Kidney (tissue), 14 donors: ENCODE measurements around the gene LAMA5. TPM values are rescaled to one million over a fixed set of nuclear protein-coding genes. Genes with fewer than 3 reads are reported as not detected.

ENCODE experiments used
- DNase-seq, 5 donors: peaks; one replicate each; pipeline ENCODE4 v3.0.0-alpha.2; 2013 to 2020
- FAIRE-seq: peaks from 2 replicates; lab custom pipeline; 2012; peaks lifted over from hg19 to GRCh38; lab: Jason Lieb, UNC
- H3K27ac ChIP-seq, 2 donors: one replicate each; pipeline ENCODE4 v1.7.0; 2013; ENCODE audit warnings: low read depth in 2 of 2, low read length in 2 of 2, inconsistent platforms in 1 of 2
- H3K27me3 ChIP-seq: one replicate; pipeline ENCODE4 v1.7.1; 2013; ENCODE audit warnings: low read length, inconsistent platforms; ENCODE audit not compliant: control insufficient read depth, insufficient read depth
- H3K36me3 ChIP-seq, 3 donors: one replicate each; pipeline versions ENCODE4 v1.7.0 to v1.7.1; 2013; ENCODE audit warnings: low read length in 3 of 3, control low read depth in 1 of 3, inconsistent platforms in 1 of 3; ENCODE audit not compliant: insufficient read depth in 3 of 3, control insufficient read depth in 2 of 3
- H3K4me1 ChIP-seq, 3 donors: one replicate each; pipeline versions ENCODE4 v1.7.0 to v1.7.1; 2013; ENCODE audit warnings: low read length in 3 of 3, inconsistent platforms in 1 of 3, low read depth in 1 of 3; ENCODE audit not compliant: control insufficient read depth in 2 of 3, insufficient read depth in 2 of 3
- H3K4me3 ChIP-seq, 3 donors: one replicate each; pipeline versions ENCODE4 v1.7.0 to v1.8.1; 2013; ENCODE audit warnings: low read length in 3 of 3, control low read depth in 1 of 3, inconsistent platforms in 1 of 3
- H3K9ac ChIP-seq, 3 donors: one replicate each; pipeline versions ENCODE4 v1.7.0 to v1.7.1; 2013; ENCODE audit warnings: low read length in 3 of 3, control low read depth in 1 of 3, inconsistent platforms in 1 of 3
- H3K9me3 ChIP-seq, 3 donors: one replicate each; pipeline versions ENCODE4 v1.7.0 to v1.7.1; 2013; ENCODE audit warnings: low read length in 3 of 3, control low read depth in 1 of 3, inconsistent platforms in 1 of 3; ENCODE audit not compliant: control insufficient read depth in 2 of 3, insufficient read depth in 1 of 3
- CTCF ChIP-seq: IDR thresholded peaks from 3 replicates; pipeline ENCODE4 v1.5.1; 2012; ENCODE audit warnings: mild to moderate bottlenecking, moderate library complexity, borderline replicate concordance; ENCODE audit not compliant: insufficient read depth; ENCODE audit errors: extremely low read depth
- intact Hi-C: fragments of 100-400 bp; cut with DNase I; formaldehyde crosslinking; loops from one replicate; pipeline ENCODE4 v1.11.1; 2022
- polyA plus RNA-seq: library from polyadenylated mRNA; stranded (reverse); fragments of 350-450 nt; fragmentation: Illumina TruSeq; extraction: RNeasy Lipid Tissue Mini Kit (QIAGEN cat#74804); gene quantifications from one replicate; pipeline ENCODE4 v1.2.3, GENCODE V29; 2014; ENCODE audit warnings: low read depth, low replicate concordance; ENCODE audit not compliant: insufficient read depth
- total RNA-seq: library from RNA; stranded (reverse); fragmentation: NEBNext Ultra II Directional; extraction: Animal tissue kit (Norgen Biotek cat#: 25700); gene quantifications from one replicate; pipeline ENCODE4 v1.2.1, GENCODE V29; 2021
- donor health status: control.
- donor health status: control.
- donor health status: control.
- donor health status: control.
- donor health status: control.
- donor health status: DM: yes; HTN: yes; CAD: no.
- donor health status: Normal renal cell carcinoma (clear cell type).

Gene LAMA5
- total and polyA plus RNA-seq, 2 donors from 2014 or later, result 94.0 to 342 TPM

- FAIRE-seq, result no peak
- Histone ChIP-seq H3K4me1 (peaks cover 0 to 30% (median 18%) of the 10 kb centered on the region in 3 donors), H3K4me3 (peak overlapping the region; percentile 51 to 63 (median 57)), H3K27ac (no peak overlapping the region), H3K36me3 (no peaks in the 10 kb centered on the region), H3K9me3 (no peaks in the 10 kb centered on the region), H3K27me3 (no peaks in the 10 kb centered on the region), H3K9ac (peak overlapping the region; percentile 22 to 67 (median 63))
- intact Hi-C loops, result no loop called here
- peak in 2 of 5 donors; percentile 20 to 81 for DNase-seq
- no peak for TF ChIP-seq CTCF
Observed at GRCh38 chr20:62406635-62407176, 39.6 kb upstream of the LAMA5 start.

DNA sequence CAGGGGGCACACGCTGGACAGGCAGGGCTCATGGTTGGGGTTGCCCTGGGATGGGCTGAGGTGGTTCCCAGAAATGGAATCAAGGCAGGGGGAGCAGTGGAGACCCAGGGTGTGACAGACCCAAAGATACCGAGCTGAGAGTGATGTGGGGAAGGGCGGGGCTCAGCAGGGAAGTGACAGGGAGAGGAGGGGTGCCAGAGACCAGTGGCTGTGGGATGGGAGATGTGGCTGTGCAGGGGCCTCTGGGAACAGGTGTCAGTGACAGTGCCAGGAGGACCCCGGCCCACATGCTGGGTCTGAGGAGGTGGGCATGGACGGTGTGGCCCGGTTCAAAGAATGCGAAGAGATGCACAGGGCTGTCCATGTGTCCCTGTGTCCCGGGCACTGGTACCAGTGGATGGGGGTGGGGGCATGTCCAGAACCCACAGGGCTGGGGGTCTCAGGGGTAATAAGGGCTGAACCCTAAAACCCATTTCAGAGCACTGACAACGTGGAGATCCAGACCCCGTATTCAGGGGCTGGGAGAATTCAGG is 38.9 kb upstream of the LAMA5 start:
- DNase-seq, result no peak
- no peak for FAIRE-seq
- no peaks in the 10 kb centered on the region for H3K36me3 ChIP-seq
- intact Hi-C loops, result no loop called here
- peak overlapping the region in 1 of 3 donors; percentile 67 for H3K9ac ChIP-seq
- TF ChIP-seq CTCF, result no peak
- H3K27ac ChIP-seq, result no peak overlapping the region
- peak overlapping the region in 2 of 3 donors; percentile 57 to 63 for H3K4me3 ChIP-seq
- peaks cover 0 to 30% (median 18%) of the 10 kb centered on the region in 3 donors for H3K4me1 ChIP-seq
- no peaks in the 10 kb centered on the region for H3K9me3 ChIP-seq
- H3K27me3 ChIP-seq, result no peaks in the 10 kb centered on the region

- no peak for FAIRE-seq
- Histone ChIP-seq H3K27me3 (no peaks in the 10 kb centered on the region), H3K9me3 (no peaks in the 10 kb centered on the region), H3K36me3 (no peaks in the 10 kb centered on the region), H3K27ac (no peak overlapping the region), H3K9ac (peak overlapping the region in 1 of 3 donors; percentile 67), H3K4me3 (no peak overlapping the region), H3K4me1 (peaks cover 0 to 28% (median 18%) of the 10 kb centered on the region in 3 donors)
- peak in 3 of 5 donors; percentile 42 to 74 (median 54) for DNase-seq
- TF ChIP-seq CTCF, result peak; percentile 62
- intact Hi-C loops, result no loop called here
Observed at GRCh38 chr20:62405108-62405980, 38.2 kb upstream of the LAMA5 start.
